Measurements from ENCODE around the gene NPHS1.
"Not testable (repeated sequence)": the region's sequence is repeated elsewhere in the genome, so short reads cannot be mapped to it uniquely, and the experiment has no call there.

Gene NPHS1

GRCh38 chr19:35811317-35812219 lies 40.7 kb downstream of the NPHS1 start:
- no peak for DNase-seq

DNA sequence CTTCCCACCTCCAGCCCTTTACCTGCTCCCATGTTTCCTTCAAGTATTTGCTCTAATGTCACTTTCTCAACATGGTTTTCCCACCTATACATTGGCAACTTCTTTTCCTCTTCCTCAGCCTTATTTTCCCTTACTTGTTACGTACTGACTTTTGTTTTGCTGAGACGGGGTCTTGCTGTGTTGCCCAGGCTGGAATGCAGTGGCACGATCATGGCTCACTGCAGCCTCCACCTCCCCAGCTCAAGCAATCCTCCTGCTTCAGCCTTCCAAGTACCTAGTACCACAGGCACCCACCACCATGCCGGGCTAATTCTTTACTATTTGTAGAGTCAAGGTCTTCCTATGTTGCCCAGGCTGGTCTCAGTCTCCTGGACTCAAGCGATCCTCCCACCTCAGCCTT lies 44.7 kb downstream of the NPHS1 start:
- DNase-seq = no peak

- DNase-seq = no peak
Observed at GRCh38 chr19:35806597-35806996, 45.7 kb downstream of the NPHS1 start.

GRCh38 chr19:35805526-35806102 lies 46.7 kb downstream of the NPHS1 start:
- no peak for DNase-seq

- no peak for DNase-seq
Observed at GRCh38 chr19:35801828-35802227, 50.5 kb downstream of the NPHS1 start.

DNA sequence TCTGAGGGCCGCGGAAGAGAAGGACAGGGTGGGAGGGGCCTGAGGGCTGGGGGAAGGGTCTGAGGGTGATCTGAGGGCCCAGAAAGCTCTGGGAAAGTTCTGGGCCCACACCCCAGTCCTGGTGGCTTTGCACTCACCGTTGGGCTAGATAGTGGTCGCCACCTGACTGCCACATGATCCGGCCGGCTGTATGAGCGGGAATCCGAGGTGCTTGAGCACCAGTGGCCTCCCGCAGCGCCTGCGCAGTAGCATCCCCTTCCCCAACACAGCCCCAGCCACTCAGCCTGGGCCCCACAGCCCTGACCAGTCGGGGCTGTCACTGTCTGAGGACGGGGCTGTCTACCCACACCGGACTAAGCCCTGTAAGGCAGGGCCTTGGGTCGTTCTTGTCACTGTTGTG lies 54.6 kb downstream of the NPHS1 start:
- DNase-seq = no peak

DNA sequence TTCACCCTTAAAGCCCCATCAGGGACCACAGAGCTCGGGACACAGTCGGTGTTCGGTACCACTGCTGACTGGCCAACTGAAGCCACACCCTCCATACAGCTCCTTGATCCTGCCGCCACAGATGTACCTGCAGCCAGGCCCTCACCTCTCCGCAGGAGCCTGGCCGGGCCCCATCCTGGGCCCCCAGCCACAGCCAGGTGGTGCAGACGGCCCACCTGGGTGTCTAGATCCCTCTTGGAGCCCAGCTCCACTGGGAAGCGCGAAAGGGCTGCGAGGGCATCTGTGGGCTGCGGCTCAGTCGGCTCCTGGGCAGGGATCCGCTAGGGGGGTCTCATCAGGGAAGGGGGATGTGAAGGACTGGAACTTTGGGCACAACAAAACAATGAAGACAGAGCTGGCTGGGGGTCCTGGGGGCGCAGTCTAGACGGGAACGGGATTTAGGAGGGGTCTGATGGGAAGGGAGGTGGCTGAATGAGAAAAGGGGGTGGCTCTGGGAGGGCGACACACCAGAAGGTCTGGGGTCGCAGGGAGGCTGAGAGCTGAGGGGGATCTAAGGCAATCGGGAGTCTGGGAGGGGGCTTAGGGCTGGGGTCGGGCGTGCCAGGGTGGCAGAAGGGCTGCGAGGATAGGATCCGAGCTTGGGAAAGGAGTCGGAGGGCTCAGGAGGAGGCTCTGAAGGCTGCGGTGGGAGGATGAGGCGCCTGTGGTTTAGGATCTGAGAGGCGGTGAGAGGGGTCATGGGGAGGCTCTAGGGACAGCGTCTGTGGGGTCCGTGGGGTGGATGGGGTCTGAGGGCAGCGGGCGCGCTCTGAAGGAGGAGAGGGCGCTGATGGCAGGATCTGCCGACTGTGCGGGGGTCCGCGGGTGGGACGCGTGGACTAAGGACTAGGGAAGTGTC lies 55.4 kb downstream of the NPHS1 start:
- no peak for DNase-seq

DNA sequence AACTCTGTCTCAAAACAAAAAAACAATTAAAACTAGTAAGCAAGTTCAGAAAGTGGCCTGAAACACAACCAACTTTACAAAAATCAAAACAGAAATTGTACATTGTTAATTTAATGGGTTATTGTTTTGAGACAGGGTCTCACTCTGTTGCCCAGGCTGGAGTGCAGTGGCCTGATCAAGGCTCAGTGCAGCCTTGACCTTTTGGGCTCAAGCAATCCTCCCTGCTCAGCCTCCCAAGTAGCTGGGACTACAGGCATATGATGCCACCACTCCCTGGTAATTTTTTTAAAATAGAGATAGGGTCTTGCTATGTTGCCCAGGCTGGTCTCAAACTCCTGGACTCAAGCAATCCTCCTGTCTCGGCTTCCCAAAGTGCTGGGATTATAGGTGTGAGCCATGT lies 56.7 kb downstream of the NPHS1 start:
- not testable (repeated sequence) for DNase-seq

- no peak for DNase-seq
Observed at GRCh38 chr19:35793381-35794165, 58.7 kb downstream of the NPHS1 start.

GRCh38 chr19:35792888-35793287 lies 59.4 kb downstream of the NPHS1 start:
- DNase-seq = no peak

DNA sequence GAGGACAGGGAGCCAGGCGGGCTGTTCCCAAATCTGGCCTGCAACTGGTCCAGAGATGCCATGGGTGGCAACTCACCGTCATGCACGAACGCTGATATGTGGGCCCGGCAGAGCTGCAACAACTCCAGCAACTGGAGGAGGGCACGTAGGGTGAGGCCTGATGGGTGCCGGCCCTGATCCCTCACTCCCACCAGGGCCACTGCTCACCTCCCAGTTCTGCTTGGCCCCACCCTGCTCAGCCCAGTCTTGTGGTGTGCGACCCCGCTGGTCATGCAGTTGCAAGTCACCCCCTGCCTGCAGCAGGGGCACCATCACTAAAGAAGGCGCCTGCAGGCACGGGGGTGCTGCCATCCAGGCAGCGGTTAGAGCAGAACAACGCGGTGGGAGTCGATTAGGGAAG lies 60.0 kb downstream of the NPHS1 start:
- no peak for DNase-seq

- DNase-seq = no peak
Observed at GRCh38 chr19:35791814-35792279, 60.5 kb downstream of the NPHS1 start.

- DNase-seq = no peak
Observed at GRCh38 chr19:35790981-35791813, 61.1 kb downstream of the NPHS1 start.

DNA sequence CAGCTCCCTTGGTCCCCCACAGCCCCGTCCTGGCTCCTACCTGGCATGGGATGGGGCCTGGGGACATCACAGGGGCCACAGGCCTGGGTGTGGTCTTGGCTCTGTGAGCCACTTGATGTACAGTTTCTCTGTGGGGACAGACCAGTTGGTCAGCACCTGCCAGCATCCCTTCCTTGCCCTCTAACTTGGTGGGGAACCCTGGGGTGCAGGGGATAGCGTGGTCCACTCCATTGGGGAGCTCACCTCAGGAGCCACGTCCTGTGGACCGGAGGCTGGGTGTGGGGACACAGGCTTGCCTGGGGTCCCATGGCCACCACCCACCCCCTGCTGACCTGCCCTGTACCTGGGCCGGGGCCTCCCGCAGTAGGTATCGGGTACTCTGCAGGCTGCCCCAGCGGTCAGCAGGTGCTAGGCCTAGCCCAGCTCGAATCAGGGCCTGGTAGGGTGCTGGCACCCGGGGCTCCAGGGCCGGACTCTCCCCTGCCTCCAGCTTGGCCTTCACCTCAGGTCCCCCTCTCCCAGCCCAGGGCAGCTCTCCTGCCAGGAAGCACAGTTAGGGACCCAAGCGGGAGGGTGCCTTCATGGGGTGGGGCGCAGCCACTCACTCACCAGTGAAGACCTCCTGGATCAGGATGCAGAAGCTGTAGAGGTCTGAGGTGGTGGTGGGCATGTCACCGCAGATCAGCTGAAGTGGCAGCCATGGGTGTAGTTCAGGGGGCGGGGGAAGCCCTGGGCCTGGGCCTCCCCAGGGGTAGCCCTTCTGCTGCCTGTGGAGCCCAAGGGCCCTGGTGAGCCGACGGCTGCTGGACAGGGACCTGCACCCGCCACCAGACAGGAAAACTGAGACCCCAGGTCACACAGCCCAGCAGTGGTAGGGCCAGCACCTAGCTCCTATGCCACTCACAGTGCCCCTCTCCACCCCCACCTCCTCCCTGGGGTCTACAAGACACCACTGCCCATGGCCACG lies 62.0 kb downstream of the NPHS1 start:
- no peak for DNase-seq

DNA sequence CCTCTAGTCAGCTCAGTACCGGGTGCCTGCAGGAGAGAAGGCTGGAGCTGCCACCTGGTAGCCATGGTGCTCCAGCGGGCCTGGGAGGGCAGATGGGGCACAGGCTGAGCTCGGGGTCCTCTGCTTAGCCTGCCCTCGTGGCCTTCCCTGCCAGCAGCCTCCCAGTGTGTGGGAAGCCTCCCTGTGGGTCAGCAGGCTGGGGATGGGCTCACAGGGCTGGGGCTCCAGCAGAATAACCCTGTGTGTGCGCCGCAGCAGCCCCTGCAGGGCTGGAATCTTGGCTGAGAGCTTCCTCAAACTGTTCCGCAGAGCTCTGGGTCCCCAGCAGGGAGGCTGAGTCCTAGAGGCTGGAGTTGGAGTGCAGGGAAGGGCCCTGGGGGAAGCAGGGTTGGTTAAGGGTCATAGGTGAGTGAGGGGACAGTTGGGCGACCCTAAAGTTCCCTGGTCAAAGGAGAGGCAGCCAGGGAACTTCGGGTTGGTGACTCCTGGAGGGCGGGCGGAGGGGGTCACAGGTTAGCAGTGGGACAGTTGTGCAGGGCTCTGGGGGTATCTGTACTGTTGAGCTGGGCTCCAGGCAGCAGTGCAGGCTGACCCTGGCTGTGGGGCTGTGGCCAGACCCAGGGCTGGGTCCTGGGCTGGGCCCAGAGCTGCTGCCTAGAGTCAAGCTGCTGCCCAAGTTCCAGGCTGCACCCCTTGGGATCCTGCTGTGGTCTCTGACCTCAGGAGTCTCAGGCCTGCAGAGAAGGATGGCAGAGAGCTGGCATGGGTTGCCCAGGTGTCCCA lies 62.9 kb downstream of the NPHS1 start:
- DNase-seq = no peak

GRCh38 chr19:35788205-35788960 lies 63.9 kb downstream of the NPHS1 start:
- no peak for DNase-seq

DNA sequence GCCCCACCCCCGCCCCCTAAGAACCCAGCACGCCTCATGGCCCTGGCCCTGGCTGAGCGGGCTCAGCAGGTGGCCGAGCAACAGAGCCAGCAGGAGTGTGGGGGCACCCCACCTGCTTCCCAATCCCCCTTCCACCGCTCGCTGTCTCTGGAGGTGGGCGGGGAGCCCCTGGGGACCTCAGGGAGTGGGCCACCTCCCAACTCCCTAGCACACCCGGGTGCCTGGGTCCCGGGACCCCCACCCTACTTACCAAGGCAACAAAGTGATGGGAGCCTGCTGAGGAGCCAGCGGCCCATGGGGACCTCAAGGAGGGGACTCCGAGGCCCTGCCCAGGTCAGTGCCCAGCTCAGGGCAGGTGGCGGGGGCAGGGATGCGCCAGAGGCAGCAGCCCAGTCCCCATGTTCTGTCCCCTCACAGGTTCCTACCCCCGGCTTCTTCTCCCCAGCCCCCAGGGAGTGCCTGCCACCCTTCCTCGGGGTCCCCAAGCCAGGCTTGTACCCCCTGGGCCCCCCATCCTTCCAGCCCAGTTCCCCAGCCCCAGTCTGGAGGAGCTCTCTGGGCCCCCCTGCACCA lies 65.0 kb downstream of the NPHS1 start:
- DNase-seq = no peak

All from stimulated activated naive CD4-positive, alpha-beta T cell treated with Interleukin-2 at 50 U/mL for 16 hours (primary cell).